Measurements from ENCODE around the gene SPNS1.

Gene SPNS1

DNA sequence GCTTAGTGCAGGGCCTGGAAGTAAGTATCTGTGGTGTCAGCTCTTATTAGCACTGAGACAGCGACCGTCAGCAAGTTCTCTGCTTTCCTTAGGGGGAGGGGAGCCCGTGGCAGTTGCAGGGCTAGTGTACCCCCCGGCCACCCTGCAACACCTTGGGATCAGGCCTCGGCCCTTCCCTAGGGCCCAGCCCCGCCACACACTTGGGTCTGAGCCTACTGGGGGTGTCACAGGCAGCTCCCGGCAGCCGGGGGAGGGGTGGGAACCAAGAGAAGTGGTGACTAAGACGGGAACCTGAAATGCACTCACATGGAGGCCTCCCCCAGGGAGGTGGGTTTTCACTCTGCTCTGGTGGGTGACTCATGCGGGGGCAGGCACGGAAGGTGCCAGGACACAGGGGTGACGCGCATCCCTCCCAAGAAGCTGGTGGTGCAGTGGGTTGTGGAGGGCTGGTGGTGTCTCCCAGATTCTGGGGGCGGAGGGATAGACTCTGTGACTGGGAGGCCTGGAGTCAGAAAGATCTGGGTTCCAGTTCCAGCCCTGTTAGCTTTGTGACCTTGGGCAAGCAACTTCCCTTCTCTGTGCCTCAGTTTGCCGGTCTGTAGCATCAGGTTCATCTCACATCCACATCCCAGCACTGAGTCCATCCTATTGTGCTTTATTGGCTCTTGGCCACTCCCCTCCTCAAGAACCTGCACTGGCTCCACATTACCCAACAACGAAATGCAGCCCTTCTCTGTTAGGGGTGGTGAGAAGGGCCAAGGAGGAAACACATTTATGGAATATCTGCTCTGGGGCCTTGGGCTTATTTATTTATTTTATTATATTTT is 54.8 kb downstream of the SPNS1 start:
- CTCF ChIA-PET, result no interaction called here
- DNase-seq (ENCODE audit: extremely low spot score), result no peak
- no peak for TF ChIP-seq ARNT (IDR thresholded peaks at IDR 0.05)
- no peak for TF ChIP-seq TARDBP (IDR thresholded peaks at IDR 0.05)
- no peak for TF ChIP-seq FOXM1 (IDR thresholded peaks at IDR 0.05; ENCODE audit: borderline replicate concordance)
- TF ChIP-seq HDGF (IDR thresholded peaks at IDR 0.05; ENCODE audit: borderline replicate concordance), result no peak
- no peak for TF ChIP-seq BHLHE40 (IDR thresholded peaks at IDR 0.05; ENCODE audit: borderline replicate concordance)
- TF ChIP-seq LEF1 (IDR thresholded peaks at IDR 0.05; ENCODE audit: borderline replicate concordance), result no peak
- TF ChIP-seq FOXA1 (IDR thresholded peaks at IDR 0.05), result no peak
- TF ChIP-seq SUZ12 (IDR thresholded peaks at IDR 0.05), result no peak
- POLR2A ChIA-PET, result no interaction called here

DNA sequence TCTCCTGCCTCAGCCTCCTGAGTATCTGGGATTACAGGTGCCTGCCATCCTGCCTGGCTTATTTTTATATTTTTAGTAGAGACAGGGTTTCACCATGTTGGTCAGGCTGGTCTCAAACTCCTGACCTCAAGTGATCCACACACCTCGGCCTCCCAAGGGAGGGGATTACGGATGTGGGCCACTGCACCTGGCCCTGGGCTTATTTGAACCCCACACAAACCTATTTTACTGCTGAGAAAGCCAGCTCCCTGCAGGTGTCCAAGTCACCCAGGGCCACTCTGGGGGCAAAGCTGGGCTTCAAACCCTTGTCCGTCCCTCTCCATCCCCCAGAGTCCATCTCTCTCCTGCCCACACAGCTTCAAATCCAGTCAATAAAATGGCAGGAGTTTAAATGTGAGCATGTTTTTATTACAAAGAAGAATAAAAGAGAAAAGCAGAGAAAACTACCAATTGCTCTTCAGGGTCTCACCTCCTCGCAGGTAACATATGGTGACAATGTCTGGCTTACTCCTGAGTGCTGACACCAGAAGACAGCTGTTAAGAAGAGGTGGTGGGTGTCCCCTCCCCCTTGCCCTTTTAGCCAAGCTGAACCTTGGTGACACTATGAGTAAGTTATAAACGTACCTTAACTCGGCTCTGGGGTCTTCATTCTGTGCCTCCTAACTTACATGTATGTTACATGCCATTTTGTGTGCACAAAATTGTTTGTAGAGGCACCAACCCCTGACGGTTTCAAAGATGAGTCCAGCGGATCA is 55.7 kb downstream of the SPNS1 start:
- ChIA-PET CTCF (interaction anchor here (0.7 kb wide), 1 partner anchor 685 kb away, joined by 4 read pairs; no protein-coding TSS in a partner anchor), POLR2A (no interaction called here)
- TF ChIP-seq, protein P1, sequence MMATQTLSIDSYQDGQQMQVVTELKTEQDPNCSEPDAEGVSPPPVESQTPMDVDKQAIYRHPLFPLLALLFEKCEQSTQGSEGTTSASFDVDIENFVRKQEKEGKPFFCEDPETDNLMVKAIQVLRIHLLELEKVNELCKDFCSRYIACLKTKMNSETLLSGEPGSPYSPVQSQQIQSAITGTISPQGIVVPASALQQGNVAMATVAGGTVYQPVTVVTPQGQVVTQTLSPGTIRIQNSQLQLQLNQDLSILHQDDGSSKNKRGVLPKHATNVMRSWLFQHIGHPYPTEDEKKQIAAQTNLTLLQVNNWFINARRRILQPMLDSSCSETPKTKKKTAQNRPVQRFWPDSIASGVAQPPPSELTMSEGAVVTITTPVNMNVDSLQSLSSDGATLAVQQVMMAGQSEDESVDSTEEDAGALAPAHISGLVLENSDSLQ (IDR thresholded peaks at IDR 0.05), result no peak
- TF ChIP-seq HDGF (IDR thresholded peaks at IDR 0.05; ENCODE audit: borderline replicate concordance) (no peak), NFRKB (IDR thresholded peaks at IDR 0.05) (no peak), CTBP1 (IDR thresholded peaks at IDR 0.05; ENCODE audit: borderline replicate concordance) (no peak), ZNF384 (IDR thresholded peaks at IDR 0.05) (no peak), FOXA1 (IDR thresholded peaks at IDR 0.05) (no peak), SUZ12 (IDR thresholded peaks at IDR 0.05) (no peak), FOXM1 (IDR thresholded peaks at IDR 0.05; ENCODE audit: borderline replicate concordance) (no peak), BHLHE40 (IDR thresholded peaks at IDR 0.05; ENCODE audit: borderline replicate concordance) (no peak), ARNT (IDR thresholded peaks at IDR 0.05) (no peak), TARDBP (IDR thresholded peaks at IDR 0.05) (no peak), FOXK2 (IDR thresholded peaks at IDR 0.05) (no peak), ELF4 (IDR thresholded peaks at IDR 0.05) (no peak), LEF1 (IDR thresholded peaks at IDR 0.05; ENCODE audit: borderline replicate concordance) (no peak), L3MBTL2 (conservative IDR thresholded peaks at IDR 0.05) (no peak), SP1 (IDR thresholded peaks at IDR 0.05) (no peak)
- no peak for DNase-seq (ENCODE audit: extremely low spot score)

Data from HEK293T (cell line).